GM21619 (cell line): ENCODE measurements around the gene TRIM15.
"Not testable (repeated sequence)": the region's sequence is repeated elsewhere in the genome, so short reads cannot be mapped to it uniquely, and the experiment has no call there.

Experiments used
- ATAC-seq: cut with Tn5 transposase; IDR thresholded peaks from one replicate; pipeline ENCODE4 v1.9.1; 2021; ENCODE audit not compliant: unreplicated experiment

The TRIM15 gene

GRCh38 chr6:30162265-30163089 lies 869 bp upstream of the TRIM15 start:
- no peak for ATAC-seq

DNA sequence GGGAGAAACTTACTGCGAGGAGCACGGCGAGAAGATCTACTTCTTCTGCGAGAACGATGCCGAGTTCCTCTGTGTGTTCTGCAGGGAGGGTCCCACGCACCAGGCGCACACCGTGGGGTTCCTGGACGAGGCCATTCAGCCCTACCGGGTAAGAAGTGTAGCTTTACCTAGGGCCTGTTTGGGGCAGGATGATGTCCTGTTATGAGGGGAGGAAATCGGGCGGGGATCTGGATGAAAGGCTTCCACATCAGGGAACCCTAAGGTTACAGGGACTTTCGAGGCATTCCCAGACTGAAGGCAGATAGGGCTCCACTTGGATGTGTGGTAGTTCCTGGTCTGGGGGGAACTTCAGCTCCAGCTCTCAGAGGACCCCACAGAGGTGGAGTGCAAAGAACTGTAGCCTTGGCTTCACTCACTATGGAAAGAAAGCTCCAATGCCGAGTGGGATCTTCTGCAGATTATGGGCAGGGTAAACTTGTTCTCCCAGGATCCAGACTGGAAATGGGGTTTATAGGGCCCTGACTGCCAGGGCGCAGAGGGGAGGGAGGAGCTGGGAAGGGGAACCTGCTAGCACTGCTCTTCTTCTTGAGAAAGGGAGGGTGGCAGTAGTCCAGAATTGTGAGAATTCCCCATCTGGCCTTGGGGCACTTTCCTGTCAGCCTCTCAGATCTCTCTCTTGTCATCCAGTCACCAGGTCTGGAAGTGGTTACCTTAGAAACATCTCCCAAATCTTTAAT lies 740 bp downstream of the TRIM15 start:
- no peak for ATAC-seq

DNA sequence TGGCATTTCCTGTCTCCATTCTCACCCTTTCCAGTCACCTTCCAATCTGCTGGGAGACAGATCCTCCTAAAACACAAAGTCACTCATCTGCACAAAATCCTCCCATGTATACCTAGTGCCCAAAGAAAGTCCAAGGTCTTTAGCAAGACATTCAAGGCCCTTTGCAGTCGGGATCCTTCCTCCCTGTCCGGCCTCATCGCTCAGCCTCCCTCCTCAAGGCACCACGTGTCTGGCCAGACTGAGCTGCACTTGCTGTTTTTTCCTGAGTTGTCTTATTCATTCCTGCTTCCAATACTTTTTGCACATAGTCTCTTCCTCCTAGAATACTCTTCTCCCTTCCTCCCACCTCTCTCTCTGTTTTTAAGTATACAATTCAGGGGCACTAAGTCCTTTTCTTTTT lies 1.4 kb downstream of the TRIM15 start:
- no peak for ATAC-seq

GRCh38 chr6:30165238-30165637 lies 1.9 kb downstream of the TRIM15 start:
- ATAC-seq, result not testable (repeated sequence)

GRCh38 chr6:30167101-30167500 lies 3.8 kb downstream of the TRIM15 start:
- ATAC-seq, result no peak

DNA sequence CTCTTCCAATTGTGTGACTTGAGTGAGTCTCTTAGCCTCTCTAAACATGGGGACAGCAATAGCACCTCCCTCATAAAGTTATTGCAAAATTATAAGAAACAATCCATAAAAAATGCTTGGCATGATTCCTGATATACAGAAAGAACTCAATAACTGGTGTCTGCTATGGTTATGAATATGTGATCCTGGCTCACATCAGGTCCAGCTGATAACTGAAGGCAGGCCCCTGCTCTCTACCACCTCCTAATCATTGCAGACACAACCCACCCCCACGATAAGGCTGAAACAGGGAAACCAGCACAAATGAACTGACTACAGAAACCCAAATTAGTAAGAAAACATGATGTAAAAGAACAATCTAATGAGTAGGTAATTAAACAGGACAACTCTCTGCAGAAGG lies 5.4 kb downstream of the TRIM15 start:
- no peak for ATAC-seq

DNA sequence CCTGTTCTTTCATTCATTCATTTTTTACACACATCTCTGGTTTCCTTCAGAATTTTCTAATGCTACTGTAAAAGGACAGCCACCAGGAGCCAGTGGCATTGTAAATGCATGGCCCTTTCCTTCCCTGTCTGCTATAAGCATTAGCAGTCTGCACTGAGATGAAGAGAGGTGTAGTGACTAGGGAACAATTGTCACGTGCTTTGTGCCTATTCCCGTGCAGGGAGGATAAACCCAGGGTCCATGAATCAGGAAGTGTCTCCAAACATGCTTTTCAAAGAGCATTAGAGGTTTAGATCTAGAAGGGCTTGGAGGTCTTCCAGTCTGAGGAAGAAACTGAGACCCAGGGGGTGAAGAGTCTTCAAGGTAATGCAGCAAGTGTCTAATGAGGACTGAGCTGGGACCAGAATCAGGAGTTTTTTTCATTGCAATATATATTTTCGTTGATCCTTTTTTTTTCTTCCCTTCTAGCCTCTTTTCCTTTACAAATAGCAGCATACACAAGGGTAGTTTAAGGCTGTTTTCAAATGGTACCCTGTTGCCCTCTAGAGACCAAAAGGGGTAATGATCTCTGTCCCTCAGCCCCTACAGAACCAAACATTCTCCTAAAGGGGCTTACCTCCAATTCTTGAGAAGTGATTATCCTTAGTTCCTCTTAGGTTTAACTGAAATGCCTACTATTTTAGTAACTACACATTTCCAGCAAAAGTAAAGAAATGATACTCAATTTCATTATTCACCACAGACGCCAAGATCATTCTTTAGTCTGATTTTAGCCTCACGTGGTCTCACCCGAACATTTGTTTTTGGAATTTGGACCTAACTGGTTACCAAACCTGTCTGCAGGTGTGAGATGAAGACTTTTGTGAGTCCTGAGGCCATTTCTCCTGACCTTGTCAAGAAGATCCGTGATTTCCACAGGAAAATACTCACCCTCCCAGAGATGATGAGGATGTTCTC lies 6.6 kb downstream of the TRIM15 start:
- ATAC-seq, result no peak

- no peak for ATAC-seq
Measured at GRCh38 chr6:30171677-30172471, 8.5 kb downstream of the TRIM15 start.

- ATAC-seq, result no peak
Measured at GRCh38 chr6:30172681-30173080, 9.3 kb downstream of the TRIM15 start.

GRCh38 chr6:30175765-30176164 lies 12.4 kb downstream of the TRIM15 start:
- ATAC-seq, result no peak

DNA sequence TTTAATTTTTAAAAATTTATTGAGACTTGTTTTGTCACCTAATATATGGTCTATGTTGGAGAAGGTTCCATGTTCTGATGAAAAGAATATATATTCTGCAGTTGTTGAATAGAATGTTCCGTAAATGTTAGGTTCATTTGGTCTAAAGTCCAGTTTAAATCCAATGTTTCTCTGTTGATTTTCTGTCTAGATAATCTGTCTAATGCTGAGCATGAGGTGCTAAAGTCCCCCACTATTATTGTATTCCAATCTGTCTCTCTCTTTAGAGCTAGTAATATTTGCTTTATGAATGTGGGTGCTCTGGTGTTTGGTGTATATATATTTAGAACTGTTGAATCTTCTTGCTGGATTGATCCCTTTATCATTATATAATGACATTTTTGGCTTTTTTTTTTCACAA lies 15.5 kb downstream of the TRIM15 start:
- ATAC-seq, result no peak

GRCh38 chr6:30180145-30180544 lies 16.8 kb downstream of the TRIM15 start:
- no peak for ATAC-seq

DNA sequence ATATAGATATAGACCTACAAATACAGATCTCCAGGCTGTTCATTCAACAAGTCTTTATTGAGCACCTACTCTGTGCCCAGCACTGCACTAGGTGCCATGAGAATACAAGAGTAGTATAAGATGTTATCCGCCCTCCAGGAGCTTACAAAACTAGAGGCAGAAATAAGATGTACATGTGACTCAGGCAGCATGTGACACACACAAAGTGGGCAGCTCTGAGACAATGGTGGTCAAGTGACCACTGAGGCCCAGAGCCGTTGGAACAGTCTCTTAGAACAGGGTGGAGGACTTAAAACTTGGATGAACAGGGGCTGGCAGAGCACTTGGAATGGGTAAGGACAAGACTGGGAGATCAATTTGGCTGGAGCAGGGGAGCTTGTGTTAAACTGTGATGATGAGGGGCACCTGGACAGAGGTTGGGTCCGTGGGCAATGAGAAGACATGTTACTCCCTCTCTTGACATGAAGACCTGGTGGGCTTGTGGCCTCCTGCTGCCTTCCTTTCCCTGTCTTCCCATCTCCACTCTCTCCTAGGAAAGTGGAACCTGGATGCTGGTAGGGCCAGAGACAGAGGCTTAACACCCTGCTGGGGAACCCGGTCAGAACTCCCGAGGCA lies 21.2 kb downstream of the TRIM15 start:
- ATAC-seq, result no peak

- no peak for ATAC-seq
Measured at GRCh38 chr6:30185846-30186484, 22.6 kb downstream of the TRIM15 start.

DNA sequence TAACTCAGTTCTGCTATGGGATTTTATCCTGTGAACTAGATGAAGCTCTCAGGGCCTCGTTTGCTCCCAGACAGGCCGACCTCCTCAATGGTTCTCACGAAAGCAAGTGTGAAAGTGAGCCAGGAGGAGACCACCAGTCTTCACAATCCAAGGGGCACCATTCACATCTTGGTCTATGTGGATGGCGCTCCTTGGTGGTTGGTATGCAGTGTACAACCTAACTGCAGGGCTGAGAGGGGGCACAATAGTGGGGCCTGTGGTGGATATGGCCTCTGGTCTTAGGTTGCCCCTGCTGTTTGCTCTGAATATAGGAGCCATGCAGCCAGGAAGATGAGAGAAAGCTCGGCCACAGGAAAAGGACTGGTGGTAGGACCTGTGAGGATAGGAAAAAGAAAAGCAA lies 25.2 kb downstream of the TRIM15 start:
- no peak for ATAC-seq

- no peak for ATAC-seq
Measured at GRCh38 chr6:30192076-30192475, 28.7 kb downstream of the TRIM15 start.

- ATAC-seq, result no peak
Measured at GRCh38 chr6:30194797-30195690, 31.7 kb downstream of the TRIM15 start.

DNA sequence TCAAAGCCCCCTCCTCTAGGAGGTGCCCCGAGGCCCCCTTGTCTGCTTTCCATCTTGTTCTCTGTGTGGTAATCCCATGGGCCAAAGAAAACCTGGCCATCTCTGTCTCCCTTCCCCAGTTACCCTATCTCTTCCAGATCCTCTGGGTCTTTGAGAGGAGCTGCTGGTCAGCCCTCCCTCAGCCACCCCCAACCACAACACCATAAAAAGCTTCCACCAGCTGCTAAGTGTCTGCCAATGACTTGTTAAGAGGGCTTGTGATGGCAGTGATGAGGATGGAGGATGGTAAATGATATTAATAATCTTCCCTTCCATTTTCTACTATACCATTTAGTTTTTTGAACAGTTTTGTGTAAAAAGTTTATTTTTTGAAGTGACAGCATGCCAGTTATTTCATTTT lies 32.6 kb downstream of the TRIM15 start:
- no peak for ATAC-seq

DNA sequence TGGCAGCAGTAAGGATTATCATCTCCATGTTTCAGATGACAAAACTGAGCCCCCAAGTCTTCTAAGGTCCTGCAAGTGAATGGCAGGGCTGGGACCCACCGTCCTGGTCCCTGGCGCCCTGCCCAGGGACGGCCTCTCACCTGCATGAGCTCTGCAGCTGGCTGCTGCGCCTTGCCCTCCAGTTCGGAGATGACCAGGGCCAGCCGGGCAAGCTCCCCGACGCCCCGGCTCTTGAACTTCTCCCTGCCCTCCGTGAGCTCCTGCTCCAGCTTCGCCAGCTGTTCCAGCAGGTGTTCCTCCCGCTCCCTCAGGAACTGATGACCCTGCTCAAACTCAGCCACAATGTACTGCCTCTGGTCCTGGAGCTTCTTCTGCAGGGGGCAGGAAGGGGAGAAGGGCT lies 33.0 kb downstream of the TRIM15 start:
- ATAC-seq, result no peak
